Measurements from ENCODE around the gene RELA.

RELA gene

DNA sequence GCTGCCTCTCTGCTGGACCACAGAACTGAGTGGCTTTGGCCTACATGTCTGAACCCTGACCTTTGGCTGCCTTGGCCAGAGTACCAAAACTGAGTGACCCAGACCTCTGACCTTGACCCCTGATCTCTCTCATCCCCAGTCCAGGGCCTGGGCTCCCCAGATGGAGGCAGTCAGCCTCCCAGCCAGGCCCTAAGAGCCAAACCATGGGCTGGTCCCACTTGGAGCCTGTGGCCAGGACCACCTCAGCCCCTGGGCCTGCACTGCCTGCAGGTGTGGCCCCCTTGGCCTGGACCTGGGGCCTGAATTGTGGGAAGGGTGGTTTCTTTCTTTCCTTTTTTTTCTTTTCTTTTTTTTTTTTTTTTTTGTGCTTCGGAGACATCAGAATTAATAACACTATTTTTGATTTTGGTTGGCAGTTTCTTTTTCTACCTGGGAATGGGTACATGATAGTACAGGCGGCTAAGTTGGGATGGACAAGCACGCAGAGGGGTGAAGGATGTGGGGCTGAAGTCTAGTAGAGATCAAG is 25.6 kb downstream of the RELA start:
- no peaks in the 10 kb centered on the region for H3K27me3 ChIP-seq (ENCODE audit: low read depth)
- peaks cover 6% of the 10 kb centered on the region for H3K4me1 ChIP-seq
- H3K4me3 ChIP-seq: no peak overlapping the region; the same call in 1 of the 2 replicates
- no peaks in the 10 kb centered on the region for H3K9me3 ChIP-seq
- in situ Hi-C loops (cut with MboI; ENCODE audit: low sequenced_read_pairs): no loop called here
- no peak for DNase-seq (ENCODE audit: low spot score in 2 of 2)
- peaks cover 37% of the 10 kb centered on the region for H3K36me3 ChIP-seq (replicated peaks)

DNA sequence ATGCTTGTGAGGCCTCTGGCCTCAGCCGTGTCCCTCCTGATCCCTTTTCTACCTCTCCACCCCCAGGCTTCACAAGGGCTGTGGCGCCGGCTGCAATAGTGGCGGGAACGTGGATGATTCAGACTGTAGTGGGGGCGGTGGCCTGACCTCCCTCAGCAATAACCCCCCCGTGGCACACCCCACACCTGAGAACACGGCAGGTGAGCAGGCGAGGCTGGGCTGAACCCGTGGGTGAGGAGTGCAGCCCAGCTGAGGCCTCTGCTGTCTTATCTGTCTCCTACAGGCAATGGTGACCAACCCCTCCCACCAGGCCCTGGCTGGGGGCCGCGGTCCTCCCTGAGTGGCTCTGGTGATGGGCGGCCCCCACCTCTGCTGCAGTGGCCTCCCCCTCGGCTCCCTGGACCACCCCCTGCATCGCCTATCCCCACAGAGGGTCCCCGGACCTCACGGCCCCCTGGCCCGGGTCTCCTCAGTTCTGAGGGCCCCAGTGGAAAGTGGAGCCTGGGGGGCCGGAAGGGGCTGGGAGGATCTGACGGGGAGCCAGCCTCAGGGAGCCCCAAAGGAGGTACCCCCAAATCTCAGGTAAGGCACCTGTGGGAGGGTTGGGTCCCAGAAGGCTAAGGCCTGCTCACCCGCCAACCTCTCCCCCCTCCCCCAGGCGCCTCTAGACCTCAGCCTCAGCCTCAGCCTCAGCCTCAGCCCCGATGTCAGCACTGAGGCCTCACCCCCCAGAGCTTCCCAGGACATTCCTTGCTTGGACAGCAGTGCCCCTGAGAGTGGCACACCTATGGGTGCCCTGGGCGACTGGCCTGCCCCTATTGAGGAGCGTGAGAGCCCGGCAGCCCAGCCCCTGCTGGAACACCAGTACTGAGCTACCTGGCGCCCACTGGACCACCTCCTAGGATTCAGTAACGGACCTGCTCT is 26.3 kb downstream of the RELA start:
- Histone ChIP-seq H3K9me3 (no peaks in the 10 kb centered on the region), H3K36me3 (replicated peaks) (peaks cover 37% of the 10 kb centered on the region), H3K4me1 (peaks cover 6% of the 10 kb centered on the region), H3K4me3 (no peak overlapping the region), H3K27me3 (ENCODE audit: low read depth) (no peaks in the 10 kb centered on the region)
- in situ Hi-C loops (cut with MboI; ENCODE audit: low sequenced_read_pairs): no loop called here
- DNase-seq (ENCODE audit: low spot score in 2 of 2): no peak

DNA sequence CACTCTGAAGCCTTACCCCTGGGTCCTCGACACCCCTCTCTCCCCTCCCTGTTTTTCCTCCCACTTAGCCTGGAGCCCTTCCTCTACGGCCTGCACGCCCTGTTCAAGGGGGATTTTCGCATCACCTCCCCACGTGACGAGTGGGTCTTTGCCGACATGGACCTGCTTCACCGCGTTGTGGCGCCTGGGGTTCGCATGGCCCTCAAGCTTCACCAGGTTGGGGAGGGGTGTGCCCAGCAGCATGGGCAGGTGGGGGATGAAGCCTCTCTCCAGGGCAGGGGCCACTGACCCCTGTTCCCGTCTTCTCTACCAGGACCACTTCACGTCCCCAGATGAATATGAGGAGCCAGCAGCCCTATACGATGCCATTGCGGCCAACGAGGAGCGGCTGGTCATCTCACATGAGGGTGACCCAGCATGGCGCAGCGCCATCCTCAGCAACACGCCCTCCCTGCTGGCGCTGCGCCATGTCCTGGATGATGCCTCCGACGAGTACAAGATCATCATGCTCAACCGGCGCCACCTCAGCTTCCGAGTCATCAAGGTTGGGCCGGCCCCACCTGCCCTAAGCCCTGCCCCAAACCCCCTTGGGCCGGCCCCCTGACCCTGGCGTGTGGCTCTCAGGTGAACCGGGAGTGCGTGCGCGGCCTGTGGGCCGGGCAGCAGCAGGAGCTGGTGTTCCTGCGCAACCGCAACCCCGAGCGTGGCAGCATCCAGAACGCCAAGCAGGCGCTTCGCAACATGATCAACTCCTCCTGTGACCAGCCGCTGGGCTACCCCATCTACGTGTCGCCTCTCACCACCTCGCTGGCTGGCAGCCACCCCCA is 27.6 kb downstream of the RELA start:
- in situ Hi-C loops (cut with MboI; ENCODE audit: low sequenced_read_pairs): no loop called here

DNA sequence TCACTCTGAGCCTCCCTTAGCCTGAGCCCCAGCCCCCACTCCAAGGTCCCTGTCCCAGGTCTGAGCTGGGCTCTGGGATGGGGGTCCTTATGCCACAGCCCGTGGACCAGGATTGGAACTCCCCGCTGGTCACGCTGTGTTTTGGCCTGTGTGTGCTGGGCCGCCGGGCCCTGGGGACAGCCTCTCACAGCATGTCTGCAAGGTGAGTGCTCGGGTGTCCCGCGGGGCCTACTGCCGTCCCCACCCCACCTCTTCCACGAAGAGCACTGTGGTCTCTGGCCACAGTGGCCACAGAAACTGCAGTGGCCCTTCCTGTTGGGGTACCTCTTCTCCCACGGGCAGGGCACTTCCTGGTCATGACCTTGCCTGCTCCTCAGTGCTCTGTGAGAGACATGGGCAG is 28.3 kb downstream of the RELA start:
- peaks cover 6% of the 10 kb centered on the region for H3K4me1 ChIP-seq
- H3K36me3 ChIP-seq (replicated peaks): peaks cover 54% of the 10 kb centered on the region

More for the DNA sequence above, 27.6 kb downstream of the RELA start:
- Histone ChIP-seq H3K27me3 (ENCODE audit: low read depth) (no peaks in the 10 kb centered on the region), H3K4me3 (no peak overlapping the region), H3K4me1 (peaks cover 6% of the 10 kb centered on the region), H3K9me3 (no peaks in the 10 kb centered on the region), H3K36me3 (replicated peaks) (peaks cover 47% of the 10 kb centered on the region)
- DNase-seq (ENCODE audit: low spot score in 2 of 2): no peak

DNA sequence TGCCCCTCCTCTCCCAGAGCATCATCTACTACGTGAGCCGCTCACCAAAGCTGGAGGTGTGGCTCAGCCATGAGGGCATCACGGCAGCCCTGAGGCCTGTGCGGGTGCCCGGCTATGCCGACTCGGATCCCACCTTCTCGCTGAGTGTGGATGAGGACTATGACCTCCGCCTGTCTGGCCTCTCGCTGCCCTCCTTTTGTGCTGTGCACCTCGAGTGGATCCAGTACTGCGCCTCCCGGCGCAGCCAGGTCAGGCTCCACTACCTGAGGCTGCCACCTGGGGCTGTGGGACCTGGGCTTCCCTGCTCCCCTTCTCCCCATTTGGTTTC is 28.6 kb downstream of the RELA start:
- Histone ChIP-seq H3K36me3 (replicated peaks) (peaks cover 57% of the 10 kb centered on the region), H3K4me3 (no peak overlapping the region), H3K4me1 (peaks cover 6% of the 10 kb centered on the region), H3K9me3 (no peaks in the 10 kb centered on the region), H3K27me3 (ENCODE audit: low read depth) (no peaks in the 10 kb centered on the region)
- no peak for DNase-seq (ENCODE audit: low spot score in 2 of 2)
- in situ Hi-C loops (cut with MboI; ENCODE audit: low sequenced_read_pairs): no loop called here

More for the DNA sequence above, 28.3 kb downstream of the RELA start:
- no peak for DNase-seq (ENCODE audit: low spot score in 2 of 2)
- in situ Hi-C loops (cut with MboI; ENCODE audit: low sequenced_read_pairs): no loop called here
- Histone ChIP-seq H3K4me3 (no peak overlapping the region), H3K27me3 (ENCODE audit: low read depth) (no peaks in the 10 kb centered on the region), H3K9me3 (no peaks in the 10 kb centered on the region)

DNA sequence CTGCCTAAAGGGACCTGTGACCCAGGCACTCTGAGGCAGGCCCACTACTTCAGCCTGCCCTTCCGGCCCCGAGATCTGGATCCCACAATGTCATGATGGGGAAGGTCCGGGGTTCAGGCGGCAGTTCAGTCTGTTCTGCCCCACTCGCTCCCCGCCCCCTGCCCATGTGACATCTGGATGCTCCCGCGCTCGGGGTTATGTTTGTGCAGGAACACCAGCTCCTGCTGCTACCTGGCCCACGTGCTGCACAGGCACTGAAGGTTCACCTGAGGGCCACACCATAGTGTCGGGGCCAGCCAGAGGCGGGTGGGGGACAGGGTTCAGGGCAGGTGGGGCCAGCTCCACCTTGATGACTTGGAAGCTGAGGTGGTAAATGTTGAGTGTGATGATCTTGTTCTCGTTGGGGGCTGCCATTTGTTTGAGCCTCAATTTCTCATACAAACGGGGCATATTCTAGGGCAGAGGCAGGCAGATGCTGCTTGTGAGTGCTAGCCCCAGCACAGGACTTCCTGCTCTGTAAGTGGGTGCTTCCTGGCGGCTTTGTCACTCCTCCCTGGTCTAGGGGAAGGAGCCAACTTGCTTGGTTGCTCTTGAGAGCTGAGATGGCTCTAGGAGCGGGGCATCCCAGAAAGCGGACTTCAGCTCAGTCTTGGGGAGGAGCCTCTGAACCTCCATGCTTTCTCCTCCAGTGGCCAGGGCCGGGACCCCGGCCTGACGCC is 29.2 kb downstream of the RELA start:
- H3K9me3 ChIP-seq: no peaks in the 10 kb centered on the region
- peaks cover 4% of the 10 kb centered on the region for H3K4me1 ChIP-seq
- peaks cover 61% of the 10 kb centered on the region for H3K36me3 ChIP-seq (replicated peaks)
- no peak overlapping the region for H3K4me3 ChIP-seq
- in situ Hi-C loops (cut with MboI; ENCODE audit: low sequenced_read_pairs): no loop called here
- no peak for DNase-seq (ENCODE audit: low spot score in 2 of 2)
- no peaks in the 10 kb centered on the region for H3K27me3 ChIP-seq (ENCODE audit: low read depth)

DNA sequence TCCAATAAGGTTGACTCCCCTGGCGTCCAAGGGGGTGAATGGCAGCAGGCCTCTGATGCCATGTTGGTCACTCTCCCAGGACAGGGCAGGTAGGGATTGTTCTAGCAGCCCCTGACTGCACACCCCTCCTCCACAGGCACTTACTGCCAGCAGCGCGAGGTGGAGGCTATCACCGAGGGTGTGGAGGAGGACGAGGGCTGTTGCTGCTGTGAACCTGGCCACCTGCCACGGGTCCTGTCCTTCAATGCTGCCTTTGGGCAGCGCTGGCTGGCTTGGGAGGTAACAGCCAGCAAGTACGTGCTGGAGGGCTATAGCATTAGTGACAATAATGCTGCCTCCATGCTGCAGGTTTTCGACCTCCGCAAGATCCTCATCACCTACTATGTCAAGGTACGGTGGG is 32.5 kb downstream of the RELA start:
- no peaks in the 10 kb centered on the region for H3K9me3 ChIP-seq
- H3K4me3 ChIP-seq: no peak overlapping the region
- no peaks in the 10 kb centered on the region for H3K27me3 ChIP-seq (ENCODE audit: low read depth)
- peaks cover 68% of the 10 kb centered on the region for H3K36me3 ChIP-seq (replicated peaks)
- in situ Hi-C loops (cut with MboI; ENCODE audit: low sequenced_read_pairs): no loop called here
- no peaks in the 10 kb centered on the region for H3K4me1 ChIP-seq
- DNase-seq (ENCODE audit: low spot score in 2 of 2): no peak

DNA sequence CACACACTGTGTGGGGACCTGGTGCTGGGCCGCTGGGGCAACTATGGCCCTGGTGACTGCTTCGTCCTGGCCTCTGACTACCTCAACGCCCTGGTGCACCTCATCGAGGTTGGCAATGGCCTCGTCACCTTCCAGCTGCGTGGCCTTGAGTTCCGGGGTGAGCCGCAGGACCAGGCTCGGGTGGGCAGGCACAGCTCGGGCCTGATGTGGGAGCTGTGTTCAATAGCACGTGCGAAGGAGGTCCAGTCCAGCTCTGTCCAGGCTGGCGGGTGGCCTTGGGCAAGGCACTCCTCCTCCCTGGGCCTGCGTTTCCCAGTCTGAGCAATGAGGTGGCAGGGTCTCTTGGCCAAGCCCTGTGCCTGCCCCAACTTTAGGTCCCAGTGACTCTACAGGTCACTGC is 33.1 kb downstream of the RELA start:
- in situ Hi-C loops (cut with MboI; ENCODE audit: low sequenced_read_pairs): no loop called here

DNA sequence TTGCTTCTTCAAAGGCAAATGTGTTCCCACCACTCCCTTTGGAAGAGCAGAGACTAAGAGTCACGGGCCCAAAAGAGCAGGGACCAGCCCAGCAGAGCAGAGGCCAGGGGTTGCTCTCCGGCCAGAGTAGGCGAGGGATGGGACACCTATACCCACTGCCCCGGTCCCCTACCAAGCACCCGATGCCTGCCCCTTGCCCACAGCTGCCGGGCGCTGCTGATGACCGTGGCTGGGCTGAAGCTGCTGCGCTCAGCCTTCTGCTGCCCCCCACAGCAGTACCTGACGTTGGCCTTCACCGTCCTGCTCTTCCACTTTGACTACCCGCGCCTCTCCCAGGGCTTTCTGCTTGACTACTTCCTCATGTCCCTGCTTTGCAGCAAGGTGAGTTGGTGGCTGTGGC is 35.5 kb downstream of the RELA start:
- no peak for DNase-seq (ENCODE audit: low spot score in 2 of 2)
- no peaks in the 10 kb centered on the region for H3K9me3 ChIP-seq
- in situ Hi-C loops (cut with MboI; ENCODE audit: low sequenced_read_pairs): no loop called here
- peaks cover 71% of the 10 kb centered on the region for H3K36me3 ChIP-seq (replicated peaks)
- H3K4me1 ChIP-seq: no peaks in the 10 kb centered on the region
- no peak overlapping the region for H3K4me3 ChIP-seq
- no peaks in the 10 kb centered on the region for H3K27me3 ChIP-seq (ENCODE audit: low read depth)

More for the DNA sequence above, 33.1 kb downstream of the RELA start:
- H3K9me3 ChIP-seq: no peaks in the 10 kb centered on the region
- no peaks in the 10 kb centered on the region for H3K4me1 ChIP-seq
- H3K36me3 ChIP-seq (replicated peaks): peaks cover 61% of the 10 kb centered on the region
- no peaks in the 10 kb centered on the region for H3K27me3 ChIP-seq (ENCODE audit: low read depth)
- DNase-seq (ENCODE audit: low spot score in 2 of 2): no peak
- H3K4me3 ChIP-seq: no peak overlapping the region

DNA sequence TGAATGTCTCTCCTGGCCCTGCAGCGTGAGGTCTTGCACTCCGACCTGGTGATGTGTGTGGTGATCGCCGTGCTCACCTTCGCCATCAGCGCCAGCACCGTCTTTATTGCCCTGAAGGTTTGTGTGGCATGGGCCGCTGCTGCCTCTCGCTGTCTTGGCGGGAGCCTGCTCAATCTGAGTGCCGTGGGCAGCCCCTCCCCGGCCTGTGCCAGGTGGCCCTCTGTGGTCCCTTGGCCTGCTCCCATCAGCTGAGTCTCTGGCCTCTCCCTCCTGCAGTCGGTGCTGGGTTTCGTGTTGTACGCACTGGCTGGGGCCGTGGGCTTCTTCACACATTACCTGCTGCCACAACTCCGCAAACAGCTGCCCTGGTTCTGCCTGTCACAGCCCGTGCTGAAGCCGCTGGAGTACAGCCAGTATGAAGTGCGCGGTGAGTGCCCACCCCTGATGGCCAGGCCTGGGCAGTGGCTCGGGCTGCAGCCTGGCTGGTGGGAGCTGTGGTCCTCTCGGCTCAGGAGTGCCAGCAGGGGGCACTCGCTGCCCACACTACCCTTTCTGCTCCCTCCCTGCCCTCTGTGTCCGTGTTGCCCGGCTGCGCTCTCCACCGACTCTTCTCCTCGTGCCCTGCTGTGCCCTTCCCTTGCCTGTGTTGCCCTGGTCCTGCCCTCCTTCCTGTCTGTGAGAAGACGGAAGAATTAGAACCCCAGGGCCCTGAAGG is 36.9 kb downstream of the RELA start:
- in situ Hi-C loops (cut with MboI; ENCODE audit: low sequenced_read_pairs): no loop called here
- peak in 1 of 2 experiments; percentile 55 for DNase-seq (ENCODE audit: low spot score in 2 of 2)
- H3K36me3 ChIP-seq (replicated peaks): peaks cover 75% of the 10 kb centered on the region
- H3K4me3 ChIP-seq: no peak overlapping the region
- H3K9me3 ChIP-seq: no peaks in the 10 kb centered on the region
- H3K4me1 ChIP-seq: no peaks in the 10 kb centered on the region
- no peaks in the 10 kb centered on the region for H3K27me3 ChIP-seq (ENCODE audit: low read depth)

DNA sequence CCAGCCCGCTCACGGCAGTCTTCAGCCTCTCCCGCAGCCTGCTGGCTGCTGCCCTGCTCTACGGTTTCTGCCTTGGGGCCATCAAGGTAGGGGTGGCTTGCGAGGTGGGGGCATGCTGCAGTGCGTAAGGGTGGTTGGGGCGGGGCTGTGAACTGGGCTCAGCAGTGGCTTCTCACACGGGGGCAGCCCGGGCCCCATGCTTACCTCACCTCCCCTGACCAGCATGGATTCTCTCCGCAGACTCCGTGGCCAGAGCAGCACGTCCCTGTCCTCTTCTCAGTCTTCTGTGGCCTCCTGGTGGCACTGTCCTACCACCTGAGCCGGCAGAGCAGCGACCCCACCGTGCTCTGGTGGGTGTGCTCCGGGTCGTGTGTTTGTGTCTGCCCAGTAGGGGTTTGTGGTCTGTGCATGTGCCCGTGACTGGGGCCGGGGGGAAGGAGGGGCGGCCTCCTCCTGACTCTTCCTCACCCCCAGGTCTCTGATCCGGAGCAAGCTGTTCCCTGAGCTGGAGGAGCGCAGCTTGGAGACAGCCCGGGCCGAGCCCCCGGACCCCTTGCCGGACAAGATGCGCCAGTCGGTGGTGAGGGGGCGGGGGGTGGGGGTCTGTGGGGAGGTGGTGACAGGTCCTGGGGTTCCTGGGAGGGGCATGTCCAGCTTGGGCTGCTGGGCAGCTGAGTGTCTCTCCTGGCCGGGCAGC is 37.6 kb downstream of the RELA start:
- Histone ChIP-seq H3K9me3 (no peaks in the 10 kb centered on the region), H3K36me3 (replicated peaks) (peaks cover 73% of the 10 kb centered on the region), H3K27me3 (ENCODE audit: low read depth) (no peaks in the 10 kb centered on the region), H3K4me3 (no peak overlapping the region), H3K4me1 (no peaks in the 10 kb centered on the region)
- DNase-seq (ENCODE audit: low spot score in 2 of 2): no peak
- in situ Hi-C loops (cut with MboI; ENCODE audit: low sequenced_read_pairs): no loop called here

DNA sequence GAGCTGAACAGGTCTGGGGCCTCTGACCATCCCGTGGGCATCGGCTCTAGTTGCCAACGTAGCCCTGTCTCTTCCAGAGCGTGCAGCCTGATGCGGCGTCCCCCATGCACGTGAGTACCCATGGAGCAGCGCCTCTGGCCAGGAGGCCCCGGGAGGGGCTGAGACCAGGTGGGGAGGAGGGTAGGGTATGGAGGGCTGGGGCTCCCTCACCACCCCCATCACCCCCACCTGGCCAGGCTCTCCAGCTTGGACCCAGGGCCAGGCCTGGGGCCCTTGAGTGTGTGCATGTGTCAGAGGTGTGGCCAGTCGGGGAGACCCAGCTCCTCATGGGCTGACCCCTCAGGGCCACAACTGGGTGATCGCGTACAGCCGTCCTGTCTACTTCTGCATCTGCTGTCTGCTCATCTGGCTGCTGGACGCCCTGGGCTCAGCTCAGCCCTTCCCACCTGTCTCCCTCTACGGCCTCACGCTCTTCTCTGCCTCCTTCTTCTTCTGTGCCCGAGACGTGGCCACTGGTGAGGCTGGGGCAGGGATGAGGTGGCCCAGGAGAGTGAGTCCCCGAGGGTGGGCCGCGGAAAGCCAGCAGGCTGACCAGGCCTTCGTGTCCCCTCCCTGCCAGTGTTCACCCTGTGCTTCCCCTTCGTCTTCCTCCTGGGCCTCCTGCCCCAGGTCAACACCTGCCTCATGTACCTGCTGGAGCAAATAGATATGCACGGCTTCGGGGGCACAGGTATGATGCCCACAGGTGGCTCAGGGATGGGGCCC is 38.7 kb downstream of the RELA start:
- no peak overlapping the region for H3K4me3 ChIP-seq
- no peaks in the 10 kb centered on the region for H3K9me3 ChIP-seq
- no peaks in the 10 kb centered on the region for H3K4me1 ChIP-seq
- no peaks in the 10 kb centered on the region for H3K27me3 ChIP-seq (ENCODE audit: low read depth)
- no peak for DNase-seq (ENCODE audit: low spot score in 2 of 2)
- in situ Hi-C loops (cut with MboI; ENCODE audit: low sequenced_read_pairs): no loop called here
- peaks cover 73% of the 10 kb centered on the region for H3K36me3 ChIP-seq (replicated peaks)
